Activated CD4-positive, alpha-beta T cell treated with anti-CD3 and anti-CD28 coated beads for 36 hours (primary cell): ENCODE data around the gene MYL6. TPM values are rescaled to one million over a fixed set of nuclear protein-coding genes. Genes with fewer than 3 reads are reported as not detected.

Source experiments
- ATAC-seq: fragments of 200-7000 bp; cut with Tn5 transposase; one replicate; pipeline ENCODE4 v1.10.0; 2021; ENCODE audit warnings: mild to moderate bottlenecking, moderate library complexity
- CTCF ChIA-PET: fragments of 350-600 bp; sonication (Branson Sonifier 250); formaldehyde crosslinking; loops from one replicate; lab custom pipeline; 2021; ENCODE audit warnings: antibody characterized with exemption; lab: Charles Lee
- POLR2A ChIA-PET: fragments of 350-600 bp; sonication (Branson Sonifier 250); formaldehyde crosslinking; loops from one replicate; lab custom pipeline; 2021; ENCODE audit warnings: antibody characterized with exemption, inconsistent platforms; lab: Charles Lee
- DNase-seq: peaks from one replicate; pipeline ENCODE4 v3.0.0-alpha.2; 2020
- H3K27ac Mint-ChIP-seq: one replicate; pipeline ENCODE4 v1.8.0; 2021; ENCODE audit warnings: mixed read lengths
- H3K27me3 Mint-ChIP-seq: one replicate; pipeline ENCODE4 v1.8.0; 2021; ENCODE audit warnings: mixed read lengths
- H3K36me3 Mint-ChIP-seq: one replicate; pipeline ENCODE4 v1.8.0; 2021; ENCODE audit warnings: low read depth, mixed read lengths
- H3K4me1 Mint-ChIP-seq: one replicate; pipeline ENCODE4 v1.8.0; 2021; ENCODE audit warnings: mixed read lengths
- H3K4me3 Mint-ChIP-seq: one replicate; pipeline ENCODE4 v1.8.0; 2021; ENCODE audit warnings: mild to moderate bottlenecking, moderate library complexity, mixed read lengths
- H3K9me3 Mint-ChIP-seq: one replicate; pipeline ENCODE4 v1.8.0; 2021; ENCODE audit warnings: low read depth, mixed read lengths
- intact Hi-C, 2 experiments: fragments of 100-400 bp; cut with DNase I in 1 of 2; cut with micrococcal nuclease in 1 of 2; formaldehyde crosslinking; loops; one replicate each; pipeline versions ENCODE4 v1.14.2 to v1.15.1; 2022 to 2024; cut with DNase I, micrococcal nuclease
- total RNA-seq, 2 experiments: library from RNA; stranded (reverse); gene quantifications; one replicate each; pipeline ENCODE4 v1.2.3, GENCODE V29; 2021

MYL6 gene
- total RNA-seq, 2 experiments from 2014 or later = 692 to 918 TPM

DNA sequence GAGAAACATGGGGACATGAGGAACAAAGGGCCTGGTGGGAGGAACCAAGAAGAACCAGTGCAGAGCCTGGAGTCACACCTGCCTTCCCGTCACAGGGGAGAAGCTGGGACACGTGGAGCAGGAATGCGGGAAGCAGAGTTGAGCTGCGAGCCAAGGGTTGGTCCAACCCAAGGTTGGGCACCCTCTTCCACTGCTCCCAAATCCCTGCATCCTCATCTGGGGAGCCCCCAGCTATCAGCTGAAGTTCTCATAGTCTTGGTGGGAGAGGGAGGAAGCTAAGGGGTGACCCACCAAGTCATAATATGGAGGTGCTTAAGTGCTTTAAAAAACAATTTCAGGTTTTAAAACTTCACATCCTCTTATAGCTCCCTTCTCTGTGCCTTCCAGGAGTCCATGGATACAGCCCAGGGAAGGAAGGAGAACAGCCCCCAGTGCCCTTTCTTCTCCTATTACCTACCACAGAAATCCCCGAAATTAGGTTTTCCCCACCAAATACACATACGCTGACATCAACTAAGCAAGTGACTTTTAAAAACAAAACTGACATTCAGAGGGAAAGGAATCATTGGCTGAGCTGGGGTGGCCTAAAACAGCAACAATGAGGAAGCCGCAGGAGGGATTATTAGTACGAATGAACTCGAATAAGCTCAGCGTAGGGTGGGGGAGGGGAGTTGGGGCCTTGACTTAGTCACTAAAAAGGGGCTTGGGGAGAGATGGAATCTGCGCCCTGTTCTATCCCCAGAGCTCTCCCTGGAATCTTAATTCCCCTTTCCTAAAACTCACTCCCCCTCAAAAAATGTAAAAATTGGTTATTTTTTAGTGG is 4.5 kb downstream of the MYL6 start:
- H3K36me3 Mint-ChIP-seq = peaks cover 64% of the 10 kb centered on the region
- CTCF ChIA-PET = interaction anchor here (0.7 to 3.0 kb wide), 8 partner anchors 10 to 133 kb away, joined by 3 to 18 read pairs (median 4); partner anchors contain the start of genes ANKRD52 and SMARCC2
- no peak for ATAC-seq
- no peak overlapping the region for H3K4me3 Mint-ChIP-seq
- H3K27me3 Mint-ChIP-seq = no peaks in the 10 kb centered on the region
- H3K27ac Mint-ChIP-seq = peak overlapping the region; percentile 37
- H3K4me1 Mint-ChIP-seq = peaks cover 20% of the 10 kb centered on the region
- intact Hi-C loops = no loop called here
- DNase-seq = no peak
- H3K9me3 Mint-ChIP-seq = no peaks in the 10 kb centered on the region
- POLR2A ChIA-PET = interaction anchor here (0.6 to 3.2 kb wide), 8 partner anchors 11 to 197 kb away, joined by 3 to 16 read pairs (median 6); partner anchors contain the start of genes ESYT1, STAT2 and ZC3H10

DNA sequence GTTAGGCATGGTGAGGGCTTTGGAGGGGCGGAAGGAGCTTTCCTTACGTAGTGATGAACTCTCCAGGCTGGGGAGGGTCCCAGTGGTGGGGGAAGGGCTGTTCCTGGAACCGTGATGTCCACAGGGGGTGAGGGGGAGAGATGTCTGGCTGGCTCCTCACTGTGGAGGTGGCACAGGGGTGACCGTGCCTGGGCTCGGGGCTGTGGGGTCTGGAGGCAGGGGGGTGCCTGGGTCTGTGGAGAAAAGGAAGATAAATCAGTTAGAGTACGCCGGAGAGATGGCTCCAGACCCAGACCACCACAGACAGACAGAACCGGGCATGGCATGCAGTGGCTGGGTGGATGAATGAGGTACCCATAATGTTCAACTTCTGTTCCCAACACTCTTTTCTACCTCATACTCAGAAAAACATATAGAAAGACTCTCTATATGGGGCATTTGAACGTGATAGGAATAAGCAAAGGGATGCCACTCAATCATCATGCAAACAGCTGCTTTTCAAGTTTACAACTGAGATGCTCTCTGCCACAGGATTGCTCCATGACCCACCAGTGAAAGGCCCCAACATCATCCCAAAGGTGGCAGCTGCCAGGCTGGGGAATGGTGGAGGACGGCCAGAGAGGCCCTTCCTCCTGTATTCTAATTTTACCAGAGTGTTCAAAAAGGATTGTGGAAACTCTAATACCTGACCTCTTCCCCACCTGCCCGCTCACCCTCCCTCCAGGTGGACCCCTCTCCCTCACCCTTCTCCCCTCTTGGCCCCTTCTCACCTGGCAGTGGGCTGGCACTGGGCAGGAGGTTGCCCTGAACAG is 5.6 kb downstream of the MYL6 start:
- Mint-ChIP-seq H3K36me3 (peaks cover 63% of the 10 kb centered on the region), H3K4me3 (no peak overlapping the region), H3K9me3 (no peaks in the 10 kb centered on the region), H3K27me3 (no peaks in the 10 kb centered on the region), H3K27ac (no peak overlapping the region), H3K4me1 (peaks cover 20% of the 10 kb centered on the region)
- no peak for DNase-seq
- intact Hi-C loops = no loop called here
- CTCF ChIA-PET = interaction anchor here (1.4 to 3.0 kb wide), 3 partner anchors 9 to 25 kb away, joined by 4 to 18 read pairs (median 7); partner anchors contain the start of gene SMARCC2
- no peak for ATAC-seq
- POLR2A ChIA-PET = interaction anchor here (0.6 to 3.2 kb wide), 6 partner anchors 12 to 45 kb away, joined by 3 to 16 read pairs (median 5); partner anchors contain the start of genes ESYT1 and ZC3H10

- ChIA-PET POLR2A (interaction anchor here (0.7 to 1.1 kb wide), 4 partner anchors 20 to 131 kb away, joined by 3 to 4 read pairs (median 4); partner anchors contain the start of gene RNF41), CTCF (no interaction called here)
- DNase-seq (no peak), ATAC-seq (no peak)
- H3K4me1 Mint-ChIP-seq = peaks cover 20% of the 10 kb centered on the region
- no peaks in the 10 kb centered on the region for H3K9me3 Mint-ChIP-seq
- H3K27ac Mint-ChIP-seq = no peak overlapping the region
- no peak overlapping the region for H3K4me3 Mint-ChIP-seq
- intact Hi-C loops = no loop called here
- H3K36me3 Mint-ChIP-seq = peaks cover 61% of the 10 kb centered on the region
- H3K27me3 Mint-ChIP-seq = no peaks in the 10 kb centered on the region
Observed at GRCh38 chr12:56164345-56164729, 6.2 kb downstream of the MYL6 start.

DNA sequence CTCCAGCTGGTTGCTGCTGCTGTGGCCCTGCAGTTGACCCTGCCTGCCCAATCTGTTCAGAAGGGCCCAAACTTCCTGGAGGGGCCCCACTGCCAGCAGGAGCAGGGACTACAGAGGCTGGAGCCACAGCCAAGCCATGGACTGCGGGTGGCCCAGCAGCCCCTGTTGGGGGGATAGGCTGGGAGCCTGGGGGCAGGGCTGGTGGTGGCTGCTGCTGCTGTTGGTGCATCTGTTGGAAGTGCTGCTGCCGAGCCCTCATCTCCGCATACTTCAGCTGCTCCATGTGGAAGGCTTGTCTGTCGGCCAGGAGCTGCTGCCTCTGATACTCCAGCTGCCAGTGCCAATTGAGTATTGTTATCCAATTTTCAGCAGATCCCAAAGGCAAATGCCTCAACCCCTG is 7.2 kb downstream of the MYL6 start:
- ChIA-PET CTCF (interaction anchor here (0.7 to 1.1 kb wide), 4 partner anchors 8 to 22 kb away, joined by 3 to 4 read pairs (median 3); no protein-coding TSS in a partner anchor), POLR2A (interaction anchor here (0.7 kb wide), 1 partner anchor 60 kb away, joined by 4 read pairs; no protein-coding TSS in a partner anchor)
- Mint-ChIP-seq H3K4me3 (no peak overlapping the region), H3K36me3 (peaks cover 59% of the 10 kb centered on the region), H3K9me3 (no peaks in the 10 kb centered on the region), H3K27me3 (no peaks in the 10 kb centered on the region), H3K4me1 (peaks cover 13% of the 10 kb centered on the region), H3K27ac (peak overlapping the region; percentile 5)
- DNase-seq (no peak), ATAC-seq (no peak)
- intact Hi-C loops = no loop called here

DNA sequence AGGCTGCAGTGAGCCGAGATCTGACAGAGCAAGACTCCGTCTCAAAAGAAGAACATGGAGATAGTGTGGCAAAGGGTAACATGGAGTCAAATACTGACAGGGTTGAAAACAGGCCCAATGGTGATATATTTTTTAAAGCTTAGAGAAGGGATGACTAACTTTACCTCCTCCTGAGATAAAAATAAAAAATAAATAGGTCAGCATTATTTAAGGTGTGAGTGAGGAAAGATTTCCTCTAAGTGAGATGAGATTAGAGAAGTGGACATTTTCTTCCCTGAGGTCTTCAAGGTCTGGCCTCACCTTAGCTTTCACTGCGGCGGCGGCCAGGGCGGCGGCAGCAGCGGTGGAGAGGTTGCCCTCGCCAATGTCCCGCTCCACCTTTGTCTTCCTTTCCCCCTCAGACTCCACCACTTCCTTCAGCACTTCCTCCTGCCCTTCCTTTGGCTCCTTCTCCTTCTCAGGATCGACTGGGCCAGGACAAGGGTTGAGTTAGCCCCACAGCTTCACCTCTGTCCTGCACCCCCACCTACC is 11.1 kb downstream of the MYL6 start:
- ChIA-PET CTCF (interaction anchor here (0.6 to 1.0 kb wide), 2 partner anchors 20 to 579 kb away, joined by 3 read pairs; partner anchors contain the start of gene SMARCC2), POLR2A (no interaction called here)
- intact Hi-C loops = no loop called here
- H3K4me1 Mint-ChIP-seq = no peaks in the 10 kb centered on the region
- H3K27me3 Mint-ChIP-seq = no peaks in the 10 kb centered on the region
- H3K9me3 Mint-ChIP-seq = no peaks in the 10 kb centered on the region
- ATAC-seq (no peak), DNase-seq (no peak)
- H3K36me3 Mint-ChIP-seq = peaks cover 56% of the 10 kb centered on the region
- no peak overlapping the region for H3K4me3 Mint-ChIP-seq
- peak overlapping the region; percentile 42 for H3K27ac Mint-ChIP-seq

DNA sequence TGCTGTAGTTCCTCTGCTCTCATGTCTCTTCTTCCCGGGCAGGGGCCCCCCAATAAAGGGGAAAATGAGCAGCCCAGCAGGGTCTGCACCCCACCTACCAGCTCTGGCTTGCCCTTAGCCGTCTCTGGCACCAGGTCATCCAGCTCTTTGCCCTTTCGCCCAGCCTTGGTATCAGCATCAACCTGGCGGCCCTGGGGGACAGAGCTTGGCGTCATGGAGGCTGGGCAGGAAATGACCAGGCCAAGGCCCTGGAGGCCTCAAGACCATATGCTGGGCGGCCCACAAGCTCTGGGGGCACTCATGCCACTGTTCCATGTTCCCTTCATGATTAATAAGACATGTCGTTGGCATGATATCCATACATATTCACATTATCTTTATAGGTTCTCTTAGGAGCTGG is 14.7 kb downstream of the MYL6 start:
- ATAC-seq = no peak
- no peaks in the 10 kb centered on the region for H3K9me3 Mint-ChIP-seq
- no peaks in the 10 kb centered on the region for H3K27me3 Mint-ChIP-seq
- CTCF ChIA-PET = interaction anchor here (0.6 to 2.0 kb wide), 7 partner anchors 8 to 53 kb away, joined by 3 to 7 read pairs (median 3); no protein-coding TSS in a partner anchor
- no peak overlapping the region for H3K27ac Mint-ChIP-seq
- POLR2A ChIA-PET = no interaction called here
- intact Hi-C loops = no loop called here
- no peak for DNase-seq
- H3K4me1 Mint-ChIP-seq = no peaks in the 10 kb centered on the region
- H3K36me3 Mint-ChIP-seq = peaks cover 61% of the 10 kb centered on the region
- no peak overlapping the region for H3K4me3 Mint-ChIP-seq

GRCh38 chr12:56178347-56178746 is 20.2 kb downstream of the MYL6 start:
- POLR2A ChIA-PET = no interaction called here
- Mint-ChIP-seq H3K27ac (no peak overlapping the region), H3K9me3 (no peaks in the 10 kb centered on the region), H3K27me3 (no peaks in the 10 kb centered on the region), H3K4me3 (no peak overlapping the region), H3K4me1 (no peaks in the 10 kb centered on the region), H3K36me3 (peaks cover 64% of the 10 kb centered on the region)
- CTCF ChIA-PET = interaction anchor here (0.6 kb wide), 1 partner anchor 29 kb away, joined by 3 read pairs; no protein-coding TSS in a partner anchor
- intact Hi-C loops = no loop called here
- ATAC-seq (no peak), DNase-seq (no peak)

GRCh38 chr12:56186957-56187356 is 28.8 kb downstream of the MYL6 start:
- ChIA-PET POLR2A (no interaction called here), CTCF (interaction anchor here (0.5 to 6.1 kb wide), 6 partner anchors 14 to 541 kb away, joined by 3 to 112 read pairs (median 4); partner anchors contain the start of genes ESYT1, RPL41, STAT2 and ZC3H10)
- ATAC-seq (no peak), DNase-seq (no peak)
- Mint-ChIP-seq H3K4me3 (no peak overlapping the region), H3K4me1 (peaks cover 33% of the 10 kb centered on the region), H3K27me3 (no peaks in the 10 kb centered on the region), H3K9me3 (no peaks in the 10 kb centered on the region), H3K36me3 (peaks cover 39% of the 10 kb centered on the region), H3K27ac (peak overlapping the region; percentile 85)
- intact Hi-C loops = loop anchor here in 1 of 2 experiments (1.0 to 10.0 kb wide), 3 partner anchors 27 to 142 kb away; partner anchors contain the start of genes MYL6B and RPS26

- peak overlapping the region; percentile 85 for H3K27ac Mint-ChIP-seq
Observed at GRCh38 chr12:56188131-56188777, 30.1 kb downstream of the MYL6 start.

DNA sequence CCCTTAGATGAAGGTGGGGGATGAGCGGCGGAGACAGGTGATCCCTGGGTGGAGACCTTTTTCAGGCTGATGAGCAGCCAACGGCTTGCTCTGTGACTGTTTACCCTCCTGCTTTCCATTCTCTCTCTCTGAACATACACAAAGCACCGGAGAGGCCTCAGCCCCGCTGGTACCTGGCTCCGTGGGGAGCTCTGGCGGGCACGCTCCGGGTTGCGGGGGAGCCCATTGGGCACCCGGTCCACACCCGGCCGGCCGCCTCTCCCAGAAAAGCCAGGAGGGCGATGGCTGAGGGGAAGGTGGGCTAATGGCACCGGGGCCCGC is 30.6 kb downstream of the MYL6 start:
- H3K36me3 Mint-ChIP-seq = peaks cover 35% of the 10 kb centered on the region

More at GRCh38 chr12:56188131-56188777, 30.1 kb downstream of the MYL6 start:
- DNase-seq (no peak), ATAC-seq (no peak)
- ChIA-PET CTCF (interaction anchor here (0.7 to 6.1 kb wide), 19 partner anchors 8 to 1825 kb away, joined by 3 to 112 read pairs (median 3); partner anchors contain the start of genes CNPY2, ESYT1, MYL6 and RNF41), POLR2A (interaction anchor here (0.7 to 2.5 kb wide), 4 partner anchors 25 to 84 kb away, joined by 3 to 27 read pairs (median 7); partner anchors contain the start of genes PA2G4, RNF41 and ZC3H10)
- no peaks in the 10 kb centered on the region for H3K27me3 Mint-ChIP-seq
- H3K9me3 Mint-ChIP-seq = no peaks in the 10 kb centered on the region
- H3K36me3 Mint-ChIP-seq = peaks cover 36% of the 10 kb centered on the region
- H3K4me1 Mint-ChIP-seq = peaks cover 35% of the 10 kb centered on the region
- peak overlapping the region; percentile 82 for H3K4me3 Mint-ChIP-seq
- intact Hi-C loops = loop anchor here in 1 of 2 experiments (2.0 to 10.0 kb wide), 3 partner anchors 36 to 143 kb away; partner anchors contain the start of genes MYL6B and RPS26

More for the DNA sequence above, 30.6 kb downstream of the MYL6 start:
- CTCF ChIA-PET = interaction anchor here (0.9 to 6.1 kb wide), 18 partner anchors 8 to 450 kb away, joined by 3 to 112 read pairs (median 8); partner anchors contain the start of genes CNPY2, ESYT1, MYL6 and MYL6B
- Mint-ChIP-seq H3K9me3 (no peaks in the 10 kb centered on the region), H3K4me1 (peaks cover 38% of the 10 kb centered on the region), H3K27ac (peak overlapping the region; percentile 85), H3K27me3 (no peaks in the 10 kb centered on the region), H3K4me3 (peak overlapping the region; percentile 82)
- peak; percentile 1 for ATAC-seq
- no peak for DNase-seq
- POLR2A ChIA-PET = interaction anchor here (1.0 to 2.5 kb wide), 6 partner anchors 26 to 84 kb away, joined by 3 to 27 read pairs (median 10); partner anchors contain the start of genes ESYT1, PA2G4, RNF41 and ZC3H10
- intact Hi-C loops = loop anchor here (1.0 to 10.0 kb wide), 11 partner anchors 30 to 276 kb away; partner anchors contain the start of genes MYL6B (in 2 of the 2), CS (in 1 of the 2), MYL6 (in 1 of the 2) and PA2G4 (in 1 of the 2)
